ENCODE results near the gene RHOBTB3.

- TF ChIP-seq POLR2A (IDR thresholded peaks at IDR 0.05) (no peak), CTCF (IDR thresholded peaks at IDR 0.05 in 4 of 5, conservative IDR thresholded peaks at IDR 0.05 in 1 of 5) (no peak)
Observed at GRCh38 chr5:95760273-95761191, 29.4 kb downstream of the RHOBTB3 start.

Measured in gastrocnemius medialis (tissue), 4 donors.